K562 (cell line): ENCODE measurements around the gene MGRN1. TPM values are rescaled to one million over a fixed set of nuclear protein-coding genes. Genes with fewer than 3 reads are reported as not detected.
A peak's percentile ranks its signal among the peaks of the same experiment; 100 is the strongest.

ENCODE experiments used
- ATAC-seq: fragments of 200-7000 bp; cut with Tn5 transposase; 3 replicates; pipeline ENCODE4 v1.9.1; 2020; ENCODE audit warnings: moderate library complexity
- BruUV-seq: library from RNA; stranded (reverse); fragments of 400-500 nt; replicated peaks from 2 replicates; lab custom pipeline; 2021; lab: Mats Ljungman, UMichigan
- CTCF ChIA-PET: fragments of 300-600 bp; formaldehyde crosslinking; extraction: SDS; loops from one replicate; lab custom pipeline; 2021; ENCODE audit warnings: low intra/inter-chr PET ratio; lab: Yijun Ruan, JAX
- POLR2A ChIA-PET: fragments of 300-600, 350-650 bp; sonication (Branson Sonifier 250); formaldehyde crosslinking; extraction: SDS; loops from one replicate; lab custom pipeline; 2021; ENCODE audit warnings: antibody characterized with exemption, inconsistent platforms; lab: Yijun Ruan, JAX
- DNase-seq, 4 experiments: peaks; one replicate each; pipeline versions ENCODE4 v3.0.0 to v3.0.0-alpha.2; 2011 to 2018; ENCODE audit warnings: low spot score in 3 of 4, mixed read lengths in 3 of 4; ENCODE audit errors: extremely low read depth in 1 of 4
- FAIRE-seq: peaks from 2 replicates; lab custom pipeline; 2011; peaks lifted over from hg19 to GRCh38; lab: Jason Lieb, UNC
- H2AFZ ChIP-seq: 2 replicates; pipeline ENCODE4 v1.6.0; 2011; ENCODE audit warnings: low read depth, low read length, control low read depth, inconsistent platforms
- H3K27ac ChIP-seq: fragments of 200-600 bp; 3 replicates; pipeline ENCODE4 v1.8.0; 2011; ENCODE audit warnings: low read depth, mild to moderate bottlenecking, control low read depth, inconsistent platforms, low read length, moderate library complexity, mixed read lengths; ENCODE audit errors: extremely low read depth
- H3K27me3 ChIP-seq, 2 experiments: fragments of 300-600 bp in 1 of 2; 2 replicates in 1 of 2; 3 replicates in 1 of 2; pipeline versions ENCODE4 v1.6.0 to v1.8.0; 2011; ENCODE audit warnings: inconsistent platforms in 2 of 2, low read length in 2 of 2, mild to moderate bottlenecking in 1 of 2, mixed read lengths in 1 of 2, moderate library complexity in 1 of 2; ENCODE audit not compliant: control insufficient read depth in 2 of 2, insufficient read depth in 2 of 2
- H3K36me3 ChIP-seq: fragments of 300-600 bp; 3 replicates; pipeline ENCODE4 v1.8.0; 2011; ENCODE audit warnings: mild to moderate bottlenecking, low read length, inconsistent platforms; ENCODE audit not compliant: control insufficient read depth, insufficient read depth
- H3K4me1 ChIP-seq, 2 experiments: fragments of 200-600 bp in 1 of 2; replicated peaks in 1 of 2; 2 replicates in 1 of 2; 3 replicates in 1 of 2; pipeline versions ENCODE4 v1.5.1 to v1.8.0; 2011; ENCODE audit warnings: inconsistent platforms in 2 of 2, low read length in 2 of 2, mild to moderate bottlenecking in 1 of 2, mixed read lengths in 1 of 2, moderate library complexity in 1 of 2; ENCODE audit not compliant: control insufficient read depth in 2 of 2, insufficient read depth in 2 of 2
- H3K4me2 ChIP-seq: 2 replicates; pipeline ENCODE4 v1.6.1; 2011; ENCODE audit warnings: low read length, control low read depth, inconsistent platforms, mixed read lengths; ENCODE audit not compliant: insufficient read depth
- H3K4me3 ChIP-seq: fragments of 200-600 bp; sonication (generic), shearing (Covaris generic); 2 replicates; pipeline ENCODE4 v1.5.1; 2016; ENCODE audit warnings: control low read depth, inconsistent platforms
- H3K79me2 ChIP-seq: fragments of 200-600 bp; 3 replicates; pipeline ENCODE4 v1.8.0; 2011; ENCODE audit warnings: low read length, inconsistent platforms; ENCODE audit not compliant: control insufficient read depth, insufficient read depth
- H3K9ac ChIP-seq, 2 experiments: 2 replicates each; pipeline versions ENCODE4 v1.6.0 to v1.6.1; 2011; ENCODE audit warnings: low read depth in 2 of 2, low read length in 2 of 2, control low read depth in 1 of 2, inconsistent platforms in 1 of 2, mild to moderate bottlenecking in 1 of 2, mixed read lengths in 1 of 2; ENCODE audit not compliant: insufficient read depth in 1 of 2
- H3K9me1 ChIP-seq: one replicate; pipeline ENCODE4 v1.6.0; 2011; ENCODE audit warnings: inconsistent platforms, mild to moderate bottlenecking, low read length, moderate library complexity; ENCODE audit not compliant: control insufficient read depth, insufficient read depth
- H3K9me3 ChIP-seq: replicated peaks from 2 replicates; pipeline ENCODE4 v1.5.1; 2011; ENCODE audit warnings: low read depth, low read length, inconsistent platforms; ENCODE audit not compliant: control insufficient read depth, insufficient read depth
- H4K20me1 ChIP-seq: replicated peaks from 2 replicates; pipeline ENCODE4 v1.6.1; 2011; ENCODE audit warnings: low read length, inconsistent platforms, mixed read lengths; ENCODE audit not compliant: control insufficient read depth, insufficient read depth
- CBX5 ChIP-seq: IDR thresholded peaks from 2 replicates; pipeline ENCODE4 v1.6.1; 2014; ENCODE audit warnings: low read depth, borderline replicate concordance
- TFAP4 ChIP-seq: sonication (generic); formaldehyde crosslinking; IDR thresholded peaks from 2 replicates; pipeline ENCODE4 v1.8.0; 2022; ENCODE audit warnings: missing genetic modification reagents, mild to moderate bottlenecking, moderate library complexity, borderline replicate concordance
- WGBS: fragments of 100-300 bp; shearing (Covaris generic); methylation state at CpG from one replicate; pipeline ENCODE4 v1.1.6; 2016; ENCODE audit warnings: low coverage, mixed read lengths; ENCODE audit not compliant: insufficient coverage; ENCODE audit errors: missing lambda C conversion rate; 5-methylcytosine and 5-hydroxymethylcytosine counted together
- in situ Hi-C: fragments of 300-500 bp; cut with MboI; formaldehyde crosslinking; loops from 4 replicates; pipeline ENCODE4 v1.15.0; 2018; ENCODE audit warnings: inconsistent platforms, mixed read lengths
- intact Hi-C: fragments of 100-400 bp; cut with micrococcal nuclease; formaldehyde crosslinking; loops from 2 replicates; pipeline ENCODE4 v1.14.2; 2022
- polyA plus RNA-seq, 8 experiments: library from polyadenylated mRNA; depleted of rRNA in 4 of 8; stranded (reverse) in 5 of 8; unstranded in 3 of 8; fragments of >200 nt; fragmentation: Nextera tagmentation in 2 of 8; fragmentation: Illumina TruSeq in 1 of 8; extraction: Ambion mirVana in 2 of 8; extraction: Trizol in 1 of 8; gene quantifications; 2 replicates each; pipeline versions ENCODE4 v1.2.1 to v1.2.3, GENCODE V29; 2011 to 2014; ENCODE audit warnings: inconsistent platforms in 1 of 8, missing spikeins in 1 of 8
- total RNA-seq, 7 experiments: library from RNA; depleted of rRNA in 6 of 7; stranded (reverse); fragments of >200 nt in 6 of 7; fragmentation: Illumina TruSeq in 2 of 7; extraction: Trizol in 2 of 7; gene quantifications; 2 replicates each; pipeline versions ENCODE4 v1.2.1 to v1.2.3, GENCODE V29; 2011 to 2021; ENCODE audit warnings: low replicate concordance in 1 of 7

The MGRN1 gene
- total and polyA plus RNA-seq, 9 of the 15 experiments (the other 6 are each of a cell fraction or from before 2014, with no cell fraction given) = 0.15 to 37.9 (median 6.0) TPM

- no peak overlapping the region for H3K27ac ChIP-seq
- in situ Hi-C loops (no loop called here), intact Hi-C loops (no loop called here)
- no peaks in the 10 kb centered on the region for H3K27me3 ChIP-seq
- H3K9me3 ChIP-seq = no peaks in the 10 kb centered on the region
- H3K4me2 ChIP-seq = no peak overlapping the region
- ChIA-PET CTCF (interaction anchor here (0.8 kb wide), 1 partner anchor 11 kb away, joined by 3 read pairs; no protein-coding TSS in a partner anchor), POLR2A (no interaction called here)
- FAIRE-seq (peak; percentile 46), DNase-seq (no peak), ATAC-seq (0 out of 3 replicates have a peak, but pooled peaks have one; percentile 33)
- H3K4me3 ChIP-seq = no peak overlapping the region
- 71% methylated on average over 11 of the region's 27 CpGs for WGBS
- H3K36me3 ChIP-seq = peaks cover 12% of the 10 kb centered on the region; the same call in 1 of the 3 replicates
- H3K4me1 ChIP-seq = peaks cover 0 to 31% of the 10 kb centered on the region in 2 experiments; a peak in 1 of 5 replicates
- TF ChIP-seq CBX5 (no peak), TFAP4 (CRISPR knock-in tag) (peak; percentile 46)
- BruUV-seq = no TSS peak
- peak overlapping the region in 1 of 2 experiments; percentile 64; a peak in 2 of 4 replicates for H3K9ac ChIP-seq
- H3K9me1 ChIP-seq = no peaks in the 10 kb centered on the region
- peaks cover 4% of the 10 kb centered on the region; the same call in 1 of the 2 replicates for H4K20me1 ChIP-seq
- no peak overlapping the region for H2AFZ ChIP-seq
- peaks cover 37% of the 10 kb centered on the region for H3K79me2 ChIP-seq
Observed at GRCh38 chr16:4639899-4640509, 15.4 kb downstream of the MGRN1 start.
